ENCODE results near the gene SLC12A7.

The SLC12A7 gene

GRCh38 chr5:1077491-1078020, 34.3 kb downstream of the SLC12A7 start:
- DNase-seq (ENCODE audit: low spot score): no peak

DNA sequence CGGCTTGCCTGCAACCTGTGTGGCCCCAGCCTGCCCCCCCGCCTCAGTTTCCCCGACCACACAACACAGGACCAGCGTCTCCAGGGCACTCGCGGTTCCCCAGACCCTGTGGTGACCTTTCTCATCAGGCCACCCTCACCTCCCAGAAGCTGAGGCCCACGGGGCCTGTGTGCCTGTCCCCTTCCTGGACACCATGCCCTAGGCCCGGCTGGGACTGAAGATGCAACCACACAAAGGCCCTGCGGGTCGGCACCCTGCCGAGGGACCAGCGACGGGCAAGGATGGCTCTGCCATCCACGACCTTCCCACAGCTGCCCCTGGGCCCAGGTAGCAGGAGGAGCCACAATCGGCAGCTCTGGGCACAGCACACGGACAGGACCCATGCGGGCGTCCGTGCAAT, 34.8 kb downstream of the SLC12A7 start:
- DNase-seq (ENCODE audit: low spot score): no peak

DNA sequence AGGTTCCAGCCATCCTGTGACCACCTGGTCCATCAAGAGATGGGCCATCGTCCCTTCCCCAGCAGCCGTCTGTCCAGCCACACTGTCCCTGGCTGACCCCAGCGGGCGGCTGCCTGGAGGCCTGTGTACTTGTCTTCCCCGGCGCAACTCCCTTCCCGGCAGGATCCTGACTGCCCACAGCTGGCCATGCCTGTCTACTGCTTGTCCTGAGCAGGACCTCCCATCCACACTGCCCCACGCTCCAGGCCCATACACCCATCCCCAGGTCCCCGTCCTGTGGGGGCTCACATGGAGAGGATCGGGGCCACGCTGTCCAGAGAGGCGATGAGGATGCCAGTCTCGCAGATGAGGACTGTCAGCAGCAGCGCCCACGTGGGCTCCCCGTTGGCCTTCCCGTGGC, 35.5 kb downstream of the SLC12A7 start:
- DNase-seq (ENCODE audit: low spot score): no peak

DNA sequence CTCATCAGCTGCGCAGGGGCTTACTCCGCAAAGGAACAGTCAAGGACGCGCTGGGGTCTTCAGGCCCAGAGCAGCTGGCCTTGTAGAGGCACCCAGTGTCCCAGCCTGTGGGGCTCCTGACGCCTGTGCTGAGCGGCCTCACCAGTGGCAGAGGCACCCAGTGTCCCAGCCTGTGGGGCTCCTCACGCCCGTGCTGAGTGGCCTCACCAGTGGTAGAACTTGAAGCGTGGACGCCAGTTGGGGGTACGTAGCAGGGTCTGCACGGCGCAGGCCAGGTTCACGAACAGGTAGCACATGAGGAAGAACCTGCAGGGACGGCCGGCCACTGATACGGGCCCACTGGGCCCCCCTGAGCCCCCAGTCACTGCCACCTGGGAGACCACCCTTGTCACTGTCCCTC, 35.9 kb downstream of the SLC12A7 start:
- DNase-seq (ENCODE audit: low spot score): no peak

DNA sequence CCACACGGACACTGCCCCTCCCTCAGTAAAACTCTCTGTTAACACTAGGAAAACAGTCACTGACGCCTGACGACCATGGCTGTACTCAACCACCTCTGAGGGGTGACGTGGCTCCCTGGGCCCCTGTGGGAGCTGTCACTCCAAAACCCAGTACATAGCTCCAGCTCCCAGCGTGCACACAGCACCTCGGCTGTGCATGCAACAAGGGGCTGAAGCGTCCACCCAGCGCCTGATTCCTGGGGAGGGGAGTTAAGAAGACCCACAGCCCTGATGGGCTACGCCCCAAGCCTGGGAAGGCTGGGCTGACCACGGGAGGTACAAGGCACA, 36.3 kb downstream of the SLC12A7 start:
- no peak for DNase-seq (ENCODE audit: low spot score)

DNA sequence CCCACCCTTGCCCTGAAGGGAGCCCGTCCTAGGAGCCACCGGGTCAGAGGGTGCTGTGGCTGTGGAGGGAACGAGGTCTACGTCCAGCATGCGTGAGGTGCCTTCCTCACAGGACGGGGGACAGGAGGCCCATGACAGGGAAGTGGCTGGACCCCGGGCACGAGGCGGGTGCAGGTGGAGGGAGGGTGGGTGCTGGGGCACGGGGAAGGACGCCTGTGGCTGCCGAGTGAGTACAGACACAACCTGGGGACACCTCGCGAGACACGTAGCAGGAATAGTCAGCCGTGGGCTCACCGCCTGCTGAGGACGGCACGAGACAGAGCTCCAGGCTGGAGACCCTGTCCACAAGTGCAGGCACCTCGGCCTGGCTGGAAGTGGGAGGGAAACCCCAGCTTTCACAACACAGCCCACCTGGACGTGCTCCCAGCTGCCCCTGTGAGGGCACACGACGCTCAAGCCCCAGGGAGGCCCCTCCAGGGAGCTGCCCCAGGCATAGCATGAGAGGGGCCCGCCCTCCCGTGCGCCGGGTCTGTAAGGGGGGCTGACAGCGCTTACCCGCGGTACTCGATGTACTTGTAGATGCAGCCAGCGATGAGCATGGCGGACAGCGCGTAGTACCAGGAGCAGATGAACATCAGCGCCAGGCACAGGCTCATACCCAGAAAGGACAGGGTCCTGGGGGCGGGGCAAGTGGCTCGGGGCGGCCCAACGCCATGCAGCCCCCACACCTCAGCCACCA, 36.9 kb downstream of the SLC12A7 start:
- no peak for DNase-seq (ENCODE audit: low spot score)

DNA sequence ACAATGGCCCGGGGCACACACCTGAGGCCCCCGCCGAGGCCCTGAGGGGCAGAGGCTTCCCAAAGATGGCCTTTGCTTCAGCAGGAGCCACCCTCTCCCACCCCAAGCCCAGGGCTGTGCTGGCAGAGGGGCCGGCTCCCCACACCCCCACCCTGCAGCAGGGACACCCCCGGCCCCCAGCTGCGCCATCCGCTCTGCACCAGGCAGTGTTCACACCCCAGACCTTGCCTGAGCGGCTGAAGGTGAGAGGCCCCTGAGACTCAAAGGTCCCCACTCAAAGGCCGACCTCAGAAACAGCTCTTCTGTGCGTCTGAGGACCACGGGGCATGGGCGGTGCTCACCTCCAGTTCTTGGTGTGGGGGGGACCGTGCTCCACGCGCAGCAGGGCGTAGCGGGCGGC, 37.6 kb downstream of the SLC12A7 start:
- DNase-seq (ENCODE audit: low spot score): no peak

- DNase-seq (ENCODE audit: low spot score): no peak
Observed at GRCh38 chr5:1073239-1074102, 38.4 kb downstream of the SLC12A7 start.

GRCh38 chr5:1069720-1070088, 42.2 kb downstream of the SLC12A7 start:
- no peak for DNase-seq (ENCODE audit: low spot score)

GRCh38 chr5:1068895-1069719, 42.8 kb downstream of the SLC12A7 start:
- DNase-seq (ENCODE audit: low spot score): no peak

DNA sequence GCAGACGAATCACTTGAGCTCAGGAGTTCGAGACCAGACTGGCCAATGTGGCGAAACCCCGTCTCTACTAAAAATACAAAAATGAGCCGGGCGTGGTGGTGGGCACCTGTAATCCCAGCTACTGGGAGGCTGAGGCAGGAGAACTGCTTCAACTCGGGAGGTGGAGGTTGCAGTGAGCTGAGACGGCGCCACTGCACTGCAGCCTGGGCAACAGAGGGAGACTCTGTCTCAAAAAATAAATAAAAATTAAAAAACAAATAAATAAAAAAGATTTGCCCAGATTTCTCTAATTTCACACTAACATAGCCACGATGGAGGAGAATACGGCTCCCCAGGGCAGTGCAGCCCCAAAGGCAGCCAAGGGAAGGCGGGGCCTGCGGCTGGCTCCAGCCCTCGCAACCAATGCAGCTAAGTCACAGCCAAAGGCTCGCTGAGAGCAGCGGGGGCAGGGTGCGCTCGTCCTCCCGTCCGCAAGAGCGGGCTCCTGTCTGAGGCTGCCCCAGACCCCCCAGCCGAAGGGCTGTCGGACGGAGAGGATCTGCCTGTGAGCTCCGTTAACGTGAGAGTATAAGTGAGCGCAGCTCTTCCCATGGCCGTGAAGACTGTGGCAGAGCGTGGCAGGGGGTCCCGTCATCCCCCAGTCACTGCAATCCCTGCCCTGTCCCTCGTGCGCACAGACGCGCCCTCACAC, 43.5 kb downstream of the SLC12A7 start:
- DNase-seq (ENCODE audit: low spot score): no peak

DNA sequence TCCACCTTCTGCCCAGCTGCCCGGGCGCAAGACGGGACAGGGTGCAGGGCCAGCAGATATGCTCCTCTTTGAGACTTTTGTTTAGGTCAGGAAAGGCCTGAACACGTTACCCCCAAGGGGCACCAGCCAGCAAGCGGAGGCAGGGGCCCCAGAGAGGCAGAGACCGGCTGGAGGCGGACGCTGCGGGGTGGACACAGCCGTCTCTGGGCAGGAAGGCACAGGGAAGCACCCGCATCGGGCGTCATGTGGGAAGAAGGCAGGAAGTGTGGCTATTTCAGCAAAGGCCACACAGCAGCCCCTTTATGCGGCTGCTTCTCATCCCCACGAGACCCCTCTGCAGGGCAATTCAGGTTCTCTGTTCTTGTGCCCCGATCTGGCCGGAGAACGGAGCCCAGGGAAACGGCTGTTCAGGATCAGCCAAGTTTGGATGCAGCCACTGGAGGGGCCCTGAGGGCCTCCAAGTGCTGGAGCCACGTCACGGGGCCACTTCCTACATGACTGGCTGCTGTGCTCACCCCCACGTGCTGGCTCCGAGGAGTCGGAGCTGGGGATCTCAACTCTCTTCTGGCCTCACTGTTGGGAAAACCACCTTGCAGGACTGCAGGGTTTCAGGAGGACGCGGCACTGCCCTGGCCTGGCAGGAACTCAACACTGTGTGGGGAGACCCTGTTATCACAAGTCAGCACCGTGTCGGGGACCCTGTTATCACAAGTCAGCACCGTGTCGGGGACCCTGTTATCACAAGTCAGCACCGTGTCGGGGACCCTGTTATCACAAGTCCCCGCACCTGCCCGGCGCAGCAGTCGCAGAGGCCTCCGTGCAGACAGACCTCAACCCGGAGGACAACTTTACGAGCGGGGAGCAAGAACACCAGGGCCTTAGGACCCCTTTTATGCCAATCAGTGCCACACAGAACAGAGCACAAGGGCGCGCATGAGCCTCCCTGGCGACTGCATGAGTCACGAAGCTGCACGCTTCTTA, 44.4 kb downstream of the SLC12A7 start:
- DNase-seq (ENCODE audit: low spot score): no peak

DNA sequence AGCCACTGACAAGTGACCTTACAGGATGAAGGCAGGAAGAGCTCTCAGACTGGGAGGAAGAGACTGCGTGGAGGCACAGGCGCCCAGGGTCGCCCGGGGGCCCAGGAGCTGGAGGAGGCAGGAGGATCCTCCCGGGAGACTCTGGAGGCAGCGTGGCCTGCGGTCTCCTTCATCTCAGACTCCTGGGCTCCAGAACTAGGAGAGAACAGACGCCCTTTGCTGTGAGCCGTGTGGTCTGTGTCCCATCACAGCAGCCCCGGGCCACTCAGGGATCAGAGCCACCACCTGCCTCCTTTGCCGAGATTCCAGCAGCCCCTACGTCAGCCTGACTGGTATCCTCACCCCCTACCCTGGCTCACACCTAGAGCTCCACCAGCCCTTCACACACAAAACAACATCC, 45.2 kb downstream of the SLC12A7 start:
- no peak for DNase-seq (ENCODE audit: low spot score)

- no peak for DNase-seq (ENCODE audit: low spot score)
Observed at GRCh38 chr5:1065891-1066650, 45.8 kb downstream of the SLC12A7 start.

- DNase-seq (ENCODE audit: low spot score): no peak
Observed at GRCh38 chr5:1065143-1065750, 46.6 kb downstream of the SLC12A7 start.

- no peak for DNase-seq (ENCODE audit: low spot score)
Observed at GRCh38 chr5:1064383-1065142, 47.3 kb downstream of the SLC12A7 start.

- DNase-seq (ENCODE audit: low spot score): no peak
Observed at GRCh38 chr5:1063661-1064382, 48.0 kb downstream of the SLC12A7 start.

All from COLO829 (cell line).